Activated CD4-positive, alpha-beta T cell treated with anti-CD3 and anti-CD28 coated beads, Interleukin-2, amount 10 ng/mL, durations not matched to agents 7 days and 5 days (primary cell): Measurements from ENCODE around the gene CISD3. TPM values are rescaled to one million over a fixed set of nuclear protein-coding genes. Genes with fewer than 3 reads are reported as not detected.

ENCODE experiments used
- CTCF ChIA-PET: fragments of 350-600 bp; sonication (Branson Sonifier 250); formaldehyde crosslinking; loops from one replicate; lab custom pipeline; 2021; ENCODE audit warnings: antibody characterized with exemption; lab: Charles Lee
- POLR2A ChIA-PET: fragments of 350-600 bp; sonication (Branson Sonifier 250); formaldehyde crosslinking; loops from one replicate; lab custom pipeline; 2021; ENCODE audit warnings: antibody characterized with exemption; lab: Charles Lee
- DNase-seq: peaks from one replicate; pipeline ENCODE4 v3.0.0-alpha.2; 2020
- H3K27ac Mint-ChIP-seq: one replicate; pipeline ENCODE4 v1.8.0; 2021; ENCODE audit warnings: mild to moderate bottlenecking, moderate library complexity, mixed read lengths
- H3K27me3 Mint-ChIP-seq: one replicate; pipeline ENCODE4 v1.8.0; 2021; ENCODE audit warnings: mixed read lengths
- H3K36me3 Mint-ChIP-seq: one replicate; pipeline ENCODE4 v1.8.0; 2021; ENCODE audit warnings: low read depth, mixed read lengths
- H3K4me1 Mint-ChIP-seq: one replicate; pipeline ENCODE4 v1.8.0; 2021; ENCODE audit warnings: mixed read lengths
- H3K4me3 Mint-ChIP-seq: one replicate; pipeline ENCODE4 v1.8.0; 2021; ENCODE audit warnings: mild to moderate bottlenecking, moderate library complexity, mixed read lengths
- H3K9me3 Mint-ChIP-seq: one replicate; pipeline ENCODE4 v1.8.0; 2021; ENCODE audit warnings: mixed read lengths
- total RNA-seq, 2 experiments: library from RNA; stranded (reverse); gene quantifications; one replicate each; pipeline ENCODE4 v1.2.3, GENCODE V29; 2021

The CISD3 gene
- total RNA-seq, 2 experiments from 2014 or later: 45.7 to 46.3 TPM

DNA sequence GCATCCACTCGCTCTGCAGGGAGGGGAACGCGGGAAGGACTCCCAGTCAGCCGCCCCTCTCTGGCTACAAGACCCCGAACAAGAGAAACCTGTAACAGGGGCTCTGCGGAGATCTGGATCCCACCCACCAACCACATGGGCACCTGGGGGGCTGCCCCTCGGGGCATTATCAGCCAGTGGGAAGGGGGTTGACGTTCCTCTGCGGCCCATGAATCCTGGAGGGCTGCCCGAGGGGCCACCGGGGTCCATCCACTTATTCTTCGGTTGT lies 19.8 kb downstream of the CISD3 start:
- peaks cover 51% of the 10 kb centered on the region for H3K4me1 Mint-ChIP-seq
- peak overlapping the region; percentile 8 for H3K4me3 Mint-ChIP-seq
- H3K27me3 Mint-ChIP-seq: peaks cover 51% of the 10 kb centered on the region
- peaks cover 18% of the 10 kb centered on the region for H3K36me3 Mint-ChIP-seq
- H3K27ac Mint-ChIP-seq: no peak overlapping the region
- CTCF ChIA-PET: interaction anchor here (0.8 kb wide), 1 partner anchor 10 kb away, joined by 3 read pairs; no protein-coding TSS in a partner anchor
- POLR2A ChIA-PET: no interaction called here
- H3K9me3 Mint-ChIP-seq: no peaks in the 10 kb centered on the region
- no peak for DNase-seq

DNA sequence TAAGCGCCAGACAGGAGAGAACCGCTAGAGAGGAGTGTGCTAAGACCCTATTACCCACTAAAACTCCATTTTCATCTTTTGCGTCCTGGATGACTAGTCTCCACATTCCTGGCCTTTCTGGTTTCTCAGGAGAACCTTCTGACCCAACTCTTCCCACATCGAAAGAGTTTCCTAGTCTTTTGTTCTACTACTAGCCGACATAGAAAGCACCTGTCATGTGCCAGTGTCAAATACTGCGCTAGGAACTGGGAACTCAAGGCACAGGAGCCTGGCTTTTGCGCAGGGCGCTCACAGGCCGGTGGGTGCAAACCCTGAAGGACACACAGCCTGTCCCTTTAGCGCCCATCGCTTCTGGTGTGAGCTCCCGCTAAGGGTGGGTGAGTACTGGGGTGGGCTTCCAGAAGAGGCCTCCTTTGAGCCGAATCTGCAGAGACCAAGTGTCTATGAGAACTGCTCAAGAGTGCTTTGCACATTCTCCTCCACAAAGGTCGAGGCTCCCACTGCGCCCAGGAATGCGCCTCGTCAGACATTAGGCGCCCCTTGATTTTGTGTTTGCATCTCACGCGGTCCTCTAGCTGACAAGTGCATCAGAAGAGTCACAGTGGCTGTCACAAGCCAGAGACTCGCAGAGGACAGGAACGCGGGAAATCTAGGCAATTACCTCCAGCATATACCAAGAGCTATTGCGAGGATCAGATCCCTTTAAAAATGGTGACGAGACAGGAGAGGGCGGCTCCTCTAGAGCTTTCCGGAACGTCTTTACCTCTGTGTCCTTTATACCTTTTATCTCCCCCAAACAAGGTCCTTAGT lies 20.4 kb downstream of the CISD3 start:
- peak overlapping the region; percentile 98 for H3K27ac Mint-ChIP-seq

DNA sequence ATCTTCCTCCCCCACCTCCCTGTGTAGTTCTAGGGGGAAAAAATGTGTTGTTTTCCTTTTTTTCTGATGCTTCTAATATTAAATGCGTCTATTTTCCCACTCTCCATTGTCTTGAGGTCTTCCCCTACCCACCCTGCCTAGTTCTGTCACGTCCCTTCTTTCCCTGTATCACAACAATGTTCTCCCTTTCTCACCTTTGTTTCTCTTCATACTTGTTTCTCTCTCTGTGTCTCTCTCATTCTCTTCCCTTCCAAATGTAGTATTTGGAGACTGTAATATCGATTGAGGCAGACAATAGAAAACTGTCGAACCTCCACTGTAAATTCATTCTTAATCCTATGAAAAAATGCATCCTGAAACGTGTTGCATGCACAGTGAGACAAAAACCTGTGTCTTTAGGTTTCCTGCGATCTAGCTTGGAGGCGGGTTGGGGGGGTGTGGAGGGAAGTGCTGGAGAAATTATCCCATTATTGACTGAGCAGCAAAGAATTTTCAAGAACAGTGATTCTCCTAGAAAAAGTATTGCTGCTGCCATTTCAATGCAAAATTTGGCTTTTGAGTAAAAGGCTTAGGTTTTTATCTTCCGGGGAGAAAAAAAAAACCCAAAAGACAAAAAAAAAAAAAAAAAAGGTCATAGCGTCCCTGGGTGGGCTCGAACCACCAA lies 21.1 kb downstream of the CISD3 start:
- Mint-ChIP-seq H3K27ac (peak overlapping the region; percentile 98), H3K9me3 (no peaks in the 10 kb centered on the region), H3K36me3 (peaks cover 26% of the 10 kb centered on the region), H3K27me3 (peaks cover 39% of the 10 kb centered on the region), H3K4me1 (peaks cover 52% of the 10 kb centered on the region), H3K4me3 (peak overlapping the region; percentile 96)
- CTCF ChIA-PET: interaction anchor here (0.6 to 1.5 kb wide), 8 partner anchors 16 to 214 kb away, joined by 3 to 4 read pairs (median 3); partner anchors contain the start of gene LASP1
- POLR2A ChIA-PET: no interaction called here
- DNase-seq: no peak

More for the DNA sequence above, 20.4 kb downstream of the CISD3 start:
- H3K36me3 Mint-ChIP-seq: peaks cover 18% of the 10 kb centered on the region
- no peaks in the 10 kb centered on the region for H3K9me3 Mint-ChIP-seq
- peak overlapping the region; percentile 96 for H3K4me3 Mint-ChIP-seq
- H3K27me3 Mint-ChIP-seq: peaks cover 46% of the 10 kb centered on the region
- H3K4me1 Mint-ChIP-seq: peaks cover 51% of the 10 kb centered on the region
- ChIA-PET POLR2A (no interaction called here), CTCF (interaction anchor here (0.7 to 1.5 kb wide), 2 partner anchors 15 to 119 kb away, joined by 3 to 4 read pairs; partner anchors contain the start of gene LASP1)
- DNase-seq: no peak

DNA sequence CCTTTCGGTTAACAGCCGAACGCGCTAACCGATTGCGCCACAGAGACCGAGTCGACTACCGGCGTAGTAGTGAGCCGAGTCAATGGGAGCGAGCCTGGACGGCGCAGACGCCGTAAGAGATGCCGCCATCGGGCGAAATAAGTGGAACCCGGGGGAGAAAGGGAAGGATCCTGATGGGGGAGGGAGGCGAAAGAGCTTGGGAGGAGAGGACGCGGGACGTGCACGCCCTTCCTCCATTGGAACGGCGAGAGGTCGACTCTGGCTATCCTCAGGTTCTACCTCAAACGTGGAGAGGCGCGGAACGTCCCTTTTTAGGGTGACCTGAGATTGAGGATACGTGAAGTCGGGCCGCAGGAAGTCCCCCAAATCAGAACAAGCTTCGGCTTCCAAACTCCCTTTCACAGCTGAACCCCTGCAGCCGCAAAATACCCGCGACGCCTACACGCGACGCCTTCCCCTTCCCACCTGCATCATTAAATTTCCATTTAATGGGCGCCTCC lies 21.7 kb downstream of the CISD3 start:
- H3K9me3 Mint-ChIP-seq: no peaks in the 10 kb centered on the region
- peaks cover 33% of the 10 kb centered on the region for H3K27me3 Mint-ChIP-seq
- peak; percentile 84 for DNase-seq
- ChIA-PET POLR2A (interaction anchor here (0.6 kb wide), 1 partner anchor 12 kb away, joined by 3 read pairs; no protein-coding TSS in a partner anchor), CTCF (interaction anchor here (0.6 to 1.5 kb wide), 10 partner anchors 10 to 432 kb away, joined by 3 to 4 read pairs (median 3); no protein-coding TSS in a partner anchor)
- peak overlapping the region; percentile 98 for H3K27ac Mint-ChIP-seq
- peaks cover 28% of the 10 kb centered on the region for H3K36me3 Mint-ChIP-seq
- H3K4me1 Mint-ChIP-seq: peaks cover 46% of the 10 kb centered on the region
- H3K4me3 Mint-ChIP-seq: peak overlapping the region; percentile 96

DNA sequence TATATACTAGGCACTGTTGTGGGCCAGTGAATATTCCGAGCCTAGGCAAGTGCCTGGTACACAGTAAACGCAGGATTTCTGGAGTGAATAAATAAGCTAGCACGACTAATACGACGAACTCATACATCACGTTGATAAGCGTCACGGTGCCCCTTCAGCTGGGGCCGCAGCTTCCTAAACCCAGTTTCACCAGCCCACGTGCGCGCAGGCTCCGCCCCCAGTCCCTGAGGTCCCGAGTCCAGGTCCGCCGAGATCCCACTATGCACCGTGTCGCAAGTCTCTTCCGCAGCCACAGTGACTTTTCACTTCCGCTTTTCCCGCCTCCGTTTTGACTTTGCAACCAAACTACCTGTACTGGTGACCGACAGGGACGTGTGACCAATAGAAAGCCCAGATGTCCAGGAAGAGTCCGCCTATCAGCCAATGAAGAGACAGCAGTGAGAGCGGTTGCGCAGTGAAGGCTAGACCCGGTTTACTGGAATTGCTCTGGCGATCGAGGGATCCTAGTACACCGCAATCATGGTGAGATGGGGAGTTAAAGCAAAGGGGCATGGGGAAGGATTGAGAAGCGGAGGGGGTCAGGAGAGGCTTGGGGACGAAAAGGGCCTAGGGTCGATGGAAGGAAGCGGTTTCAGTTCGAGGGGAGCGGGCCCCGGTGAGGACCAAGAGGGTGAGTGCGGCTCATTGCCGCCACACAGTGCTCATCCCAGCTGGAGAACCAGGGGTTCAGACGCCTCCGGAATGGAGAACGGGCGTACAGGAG lies 22.3 kb downstream of the CISD3 start, which contains the start of gene PSMB3:
Gene PSMB3 (plus strand): TSS at position 434 of the 763 bp plus-strand sequence. CDS start 86 bp downstream, at position 520.
- peak; percentile 99 for DNase-seq
- Mint-ChIP-seq H3K27ac (peak within 1 kb of the TSS; percentile 98), H3K4me3 (peak within 1 kb of the TSS; percentile 96), H3K36me3 (peaks cover 28% of the 10 kb centered on the region), H3K9me3 (no peaks in the 10 kb centered on the region), H3K27me3 (peaks cover 30% of the 10 kb centered on the region), H3K4me1 (peaks cover 45% of the 10 kb centered on the region)
- CTCF ChIA-PET: interaction anchor here (0.6 to 1.5 kb wide), 9 partner anchors 9 to 431 kb away, joined by 3 to 4 read pairs (median 3); no protein-coding TSS in a partner anchor
- POLR2A ChIA-PET: interaction anchor here (0.6 to 1.2 kb wide), 2 partner anchors 10 to 11 kb away, joined by 3 to 4 read pairs; no protein-coding TSS in a partner anchor

DNA sequence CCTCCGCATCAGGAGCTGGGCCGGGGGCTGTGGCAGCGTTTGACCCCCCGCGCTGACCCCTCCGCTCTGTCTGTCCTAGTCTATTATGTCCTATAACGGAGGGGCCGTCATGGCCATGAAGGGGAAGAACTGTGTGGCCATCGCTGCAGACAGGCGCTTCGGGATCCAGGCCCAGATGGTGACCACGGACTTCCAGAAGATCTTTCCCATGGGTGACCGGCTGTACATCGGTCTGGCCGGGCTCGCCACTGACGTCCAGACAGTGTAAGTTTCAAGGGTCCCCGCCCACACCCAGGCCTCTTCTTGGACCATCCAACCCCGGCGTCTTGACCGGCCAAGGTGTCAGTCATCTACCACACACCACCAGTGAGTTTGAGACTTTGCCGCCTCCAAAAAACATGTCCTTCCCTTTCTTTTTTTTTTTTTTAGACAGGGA lies 22.9 kb downstream of the CISD3 start:
- POLR2A ChIA-PET: interaction anchor here (1.2 kb wide), 1 partner anchor 9 kb away, joined by 4 read pairs; no protein-coding TSS in a partner anchor
- CTCF ChIA-PET: interaction anchor here (1.1 to 2.5 kb wide), 4 partner anchors 9 to 412 kb away, joined by 3 to 8 read pairs (median 4); no protein-coding TSS in a partner anchor

DNA sequence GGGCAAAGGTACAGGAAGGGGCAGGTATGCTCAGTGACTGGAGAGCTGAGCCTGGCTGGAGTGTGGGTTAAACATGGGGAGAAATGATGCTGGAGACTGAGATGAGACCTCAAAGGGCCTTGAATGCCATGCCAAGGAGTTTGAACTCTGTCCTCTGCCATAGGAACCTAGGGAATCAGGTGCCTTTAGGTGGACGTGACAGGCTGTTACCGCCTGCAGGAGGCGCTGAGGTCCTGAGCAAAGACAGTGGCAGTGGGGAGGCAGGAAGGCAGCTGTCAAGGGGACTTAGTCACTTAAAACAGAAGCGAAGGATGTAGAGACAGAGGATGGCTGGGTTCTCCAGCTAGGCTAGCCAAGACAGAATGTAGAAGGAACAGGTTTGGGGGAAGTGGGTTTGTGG lies 31.5 kb downstream of the CISD3 start:
- Mint-ChIP-seq H3K27me3 (no peaks in the 10 kb centered on the region), H3K36me3 (peaks cover 52% of the 10 kb centered on the region), H3K4me3 (no peak overlapping the region), H3K4me1 (peaks cover 21% of the 10 kb centered on the region), H3K9me3 (no peaks in the 10 kb centered on the region), H3K27ac (peak overlapping the region; percentile 51)
- ChIA-PET CTCF (interaction anchor here (0.8 to 1.8 kb wide), 6 partner anchors 9 to 392 kb away, joined by 3 to 6 read pairs (median 4); partner anchors contain the start of gene PSMB3), POLR2A (no interaction called here)
- DNase-seq: peak; percentile 44

More for the DNA sequence above, 22.9 kb downstream of the CISD3 start:
- no peak for DNase-seq
- Mint-ChIP-seq H3K4me1 (peaks cover 45% of the 10 kb centered on the region), H3K4me3 (peak overlapping the region; percentile 96), H3K9me3 (no peaks in the 10 kb centered on the region), H3K27ac (peak overlapping the region; percentile 98), H3K36me3 (peaks cover 28% of the 10 kb centered on the region), H3K27me3 (peaks cover 28% of the 10 kb centered on the region)

DNA sequence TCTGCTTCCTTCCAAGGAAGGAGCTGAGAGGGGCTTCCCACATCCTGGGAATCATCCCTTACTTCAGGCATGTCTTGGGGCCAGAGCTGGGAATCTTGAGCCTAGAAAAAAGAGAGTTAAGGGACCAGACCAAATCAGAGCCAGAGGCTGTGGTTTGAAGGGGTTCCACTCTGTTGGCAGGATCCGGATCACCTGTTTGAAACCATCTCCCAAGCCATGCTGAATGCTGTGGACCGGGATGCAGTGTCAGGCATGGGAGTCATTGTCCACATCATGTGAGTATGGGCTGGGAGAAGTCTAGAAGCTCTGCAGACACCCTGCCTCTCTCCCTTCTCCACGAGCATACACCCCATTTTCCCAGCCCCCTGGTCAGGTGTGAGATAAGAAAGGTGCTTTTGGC lies 32.1 kb downstream of the CISD3 start:
- no peak for DNase-seq
- ChIA-PET CTCF (interaction anchor here (0.8 to 1.8 kb wide), 6 partner anchors 10 to 391 kb away, joined by 3 to 6 read pairs (median 4); partner anchors contain the start of gene PSMB3), POLR2A (interaction anchor here (0.6 kb wide), 1 partner anchor 9 kb away, joined by 4 read pairs; no protein-coding TSS in a partner anchor)
- H3K27me3 Mint-ChIP-seq: no peaks in the 10 kb centered on the region
- H3K4me1 Mint-ChIP-seq: peaks cover 21% of the 10 kb centered on the region
- H3K9me3 Mint-ChIP-seq: no peaks in the 10 kb centered on the region
- H3K4me3 Mint-ChIP-seq: no peak overlapping the region
- H3K36me3 Mint-ChIP-seq: peaks cover 58% of the 10 kb centered on the region
- no peak overlapping the region for H3K27ac Mint-ChIP-seq

DNA sequence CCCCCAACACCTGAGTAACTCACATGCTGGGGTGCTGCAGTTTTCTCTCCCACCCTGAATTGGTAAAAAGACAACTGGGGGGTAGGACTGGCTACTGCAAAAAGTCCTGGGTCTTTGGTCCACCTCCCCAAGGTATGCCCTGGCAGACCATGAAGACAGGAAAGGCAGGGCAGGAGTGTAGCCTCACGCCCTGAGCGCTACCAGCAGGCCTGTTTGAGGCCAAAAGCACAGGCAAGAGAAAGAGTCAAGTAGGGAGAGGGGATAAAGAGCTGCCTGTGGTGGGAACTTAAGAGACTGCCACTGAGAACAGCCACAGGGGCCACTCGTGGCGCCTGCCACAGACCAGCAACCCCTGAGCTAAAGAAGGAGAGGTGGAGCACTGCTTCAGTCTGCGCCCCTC lies 36.2 kb downstream of the CISD3 start:
- POLR2A ChIA-PET: no interaction called here
- H3K9me3 Mint-ChIP-seq: no peaks in the 10 kb centered on the region
- DNase-seq: no peak
- CTCF ChIA-PET: interaction anchor here (1.0 to 2.2 kb wide), 5 partner anchors 8 to 32 kb away, joined by 3 to 8 read pairs (median 3); no protein-coding TSS in a partner anchor
- H3K4me1 Mint-ChIP-seq: peaks cover 6% of the 10 kb centered on the region
- no peak overlapping the region for H3K4me3 Mint-ChIP-seq
- no peak overlapping the region for H3K27ac Mint-ChIP-seq
- no peaks in the 10 kb centered on the region for H3K27me3 Mint-ChIP-seq
- H3K36me3 Mint-ChIP-seq: peaks cover 59% of the 10 kb centered on the region

DNA sequence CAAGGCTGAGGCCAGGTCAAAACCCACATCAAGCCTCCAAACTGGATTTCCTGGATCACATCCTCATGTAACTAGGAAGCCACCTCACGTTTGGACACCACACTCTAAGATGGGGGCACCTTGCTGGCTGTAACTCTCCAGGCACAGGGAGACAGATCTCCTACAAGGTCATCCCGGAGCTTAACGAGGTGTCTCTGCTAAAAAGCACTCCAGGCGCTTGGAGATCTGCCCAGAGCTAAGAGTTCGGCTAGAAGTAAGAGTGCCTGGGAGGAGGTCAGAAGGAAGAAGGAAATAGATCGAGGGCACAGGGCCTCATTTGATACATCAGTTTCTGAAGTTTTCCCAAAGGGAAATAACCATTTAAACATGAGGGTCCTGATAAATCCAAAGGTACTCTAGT lies 38.3 kb downstream of the CISD3 start:
- Mint-ChIP-seq H3K4me1 (no peaks in the 10 kb centered on the region), H3K9me3 (no peaks in the 10 kb centered on the region), H3K36me3 (peaks cover 59% of the 10 kb centered on the region), H3K27me3 (no peaks in the 10 kb centered on the region), H3K27ac (no peak overlapping the region), H3K4me3 (no peak overlapping the region)
- POLR2A ChIA-PET: no interaction called here
- CTCF ChIA-PET: interaction anchor here (1.0 to 1.2 kb wide), 2 partner anchors 10 to 38 kb away, joined by 3 read pairs; no protein-coding TSS in a partner anchor
- no peak for DNase-seq

DNA sequence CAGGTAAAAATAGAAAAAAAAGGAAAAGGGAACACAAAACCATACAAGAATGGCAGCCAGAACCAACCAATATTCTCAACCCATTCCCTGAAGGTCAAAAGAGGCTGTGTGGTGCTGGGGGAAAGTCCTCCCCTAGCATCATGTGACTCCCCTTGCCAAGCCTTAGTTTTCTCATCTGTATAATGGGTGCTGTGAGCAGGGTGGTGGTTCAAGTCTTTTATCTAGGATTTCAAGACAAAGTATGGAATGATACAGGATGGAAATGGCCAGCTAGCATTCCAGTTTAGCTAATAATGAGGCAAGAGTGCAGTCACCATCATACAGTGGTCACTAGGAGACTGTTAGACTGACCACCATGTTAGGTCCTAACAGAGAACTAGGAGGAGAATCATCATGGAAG lies 43.1 kb downstream of the CISD3 start:
- CTCF ChIA-PET: no interaction called here
- DNase-seq: no peak
- Mint-ChIP-seq H3K27me3 (no peaks in the 10 kb centered on the region), H3K9me3 (no peaks in the 10 kb centered on the region), H3K4me3 (no peak overlapping the region), H3K4me1 (no peaks in the 10 kb centered on the region), H3K36me3 (peaks cover 45% of the 10 kb centered on the region), H3K27ac (no peak overlapping the region)
- POLR2A ChIA-PET: no interaction called here
